ENCODE data around the gene C5.

- TF ChIP-seq, protein P1, sequence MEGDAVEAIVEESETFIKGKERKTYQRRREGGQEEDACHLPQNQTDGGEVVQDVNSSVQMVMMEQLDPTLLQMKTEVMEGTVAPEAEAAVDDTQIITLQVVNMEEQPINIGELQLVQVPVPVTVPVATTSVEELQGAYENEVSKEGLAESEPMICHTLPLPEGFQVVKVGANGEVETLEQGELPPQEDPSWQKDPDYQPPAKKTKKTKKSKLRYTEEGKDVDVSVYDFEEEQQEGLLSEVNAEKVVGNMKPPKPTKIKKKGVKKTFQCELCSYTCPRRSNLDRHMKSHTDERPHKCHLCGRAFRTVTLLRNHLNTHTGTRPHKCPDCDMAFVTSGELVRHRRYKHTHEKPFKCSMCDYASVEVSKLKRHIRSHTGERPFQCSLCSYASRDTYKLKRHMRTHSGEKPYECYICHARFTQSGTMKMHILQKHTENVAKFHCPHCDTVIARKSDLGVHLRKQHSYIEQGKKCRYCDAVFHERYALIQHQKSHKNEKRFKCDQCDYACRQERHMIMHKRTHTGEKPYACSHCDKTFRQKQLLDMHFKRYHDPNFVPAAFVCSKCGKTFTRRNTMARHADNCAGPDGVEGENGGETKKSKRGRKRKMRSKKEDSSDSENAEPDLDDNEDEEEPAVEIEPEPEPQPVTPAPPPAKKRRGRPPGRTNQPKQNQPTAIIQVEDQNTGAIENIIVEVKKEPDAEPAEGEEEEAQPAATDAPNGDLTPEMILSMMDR (IDR thresholded peaks at IDR 0.05): no peak
- TF ChIP-seq EP300 (IDR thresholded peaks at IDR 0.05) (no peak), POLR2A (IDR thresholded peaks at IDR 0.05) (no peak)
Observed at GRCh38 chr9:120935383-120935857, 114.7 kb downstream of the C5 start.
